Tibial artery (tissue), 4 donors: ENCODE measurements around the gene BPIFB1.

ENCODE experiments used
- DNase-seq, 2 donors: peaks; one replicate each; pipeline ENCODE4 v3.0.0-alpha.2; 2019
- H3K27ac ChIP-seq, 2 donors: fragments of 200-600 bp; sonication (generic) in 1 of 2; 1 replicate in 1 of 2; 2 replicates in 1 of 2; pipeline ENCODE4 v1.5.1; 2018 to 2019; ENCODE audit warnings: mild to moderate bottlenecking in 1 of 2
- H3K27me3 ChIP-seq, 2 donors: fragments of 200-600 bp; sonication (generic) in 1 of 2; one replicate each; pipeline versions ENCODE4 v1.5.1 to v1.6.0; 2016 to 2019
- H3K36me3 ChIP-seq, 3 donors: fragments of 200-600 bp; sonication (generic) in 2 of 3; one replicate each; pipeline ENCODE4 v1.5.1; 2016 to 2019; ENCODE audit warnings: mild to moderate bottlenecking in 2 of 3
- H3K4me1 ChIP-seq, 4 donors: fragments of 200-600 bp; sonication (generic) in 2 of 4; 1 replicate in 3 of 4; 2 replicates in 1 of 4; pipeline ENCODE4 v1.5.1; 2016 to 2019
- H3K4me3 ChIP-seq, 2 donors: fragments of 200-600 bp; sonication (generic) in 1 of 2; 1 replicate in 1 of 2; 2 replicates in 1 of 2; pipeline ENCODE4 v1.5.1; 2018 to 2019; ENCODE audit warnings: mild to moderate bottlenecking in 2 of 2
- H3K9me3 ChIP-seq, 3 donors: fragments of 200-600 bp; sonication (generic) in 1 of 3; one replicate each; pipeline ENCODE4 v1.5.1; 2016 to 2019
- intact Hi-C: fragments of 100-400 bp; cut with DNase I; formaldehyde crosslinking; loops from one replicate; pipeline ENCODE4 v1.15.0; 2023; ENCODE audit warnings: low total_unique reads
- TF ChIP-seq, protein P1 (sequence below), 2 experiments: fragments of 200-600 bp in 1 of 2; fragments of 450-650 bp in 1 of 2; IDR thresholded peaks; one replicate each; pipeline ENCODE4 v1.5.1; 2017 to 2019; ENCODE audit warnings: antibody characterized with exemption in 2 of 2, mild to moderate bottlenecking in 1 of 2, moderate library complexity in 1 of 2

Gene BPIFB1

GRCh38 chr20:33299111-33299603 is 16.1 kb downstream of the BPIFB1 start:
- TF ChIP-seq, protein P1, sequence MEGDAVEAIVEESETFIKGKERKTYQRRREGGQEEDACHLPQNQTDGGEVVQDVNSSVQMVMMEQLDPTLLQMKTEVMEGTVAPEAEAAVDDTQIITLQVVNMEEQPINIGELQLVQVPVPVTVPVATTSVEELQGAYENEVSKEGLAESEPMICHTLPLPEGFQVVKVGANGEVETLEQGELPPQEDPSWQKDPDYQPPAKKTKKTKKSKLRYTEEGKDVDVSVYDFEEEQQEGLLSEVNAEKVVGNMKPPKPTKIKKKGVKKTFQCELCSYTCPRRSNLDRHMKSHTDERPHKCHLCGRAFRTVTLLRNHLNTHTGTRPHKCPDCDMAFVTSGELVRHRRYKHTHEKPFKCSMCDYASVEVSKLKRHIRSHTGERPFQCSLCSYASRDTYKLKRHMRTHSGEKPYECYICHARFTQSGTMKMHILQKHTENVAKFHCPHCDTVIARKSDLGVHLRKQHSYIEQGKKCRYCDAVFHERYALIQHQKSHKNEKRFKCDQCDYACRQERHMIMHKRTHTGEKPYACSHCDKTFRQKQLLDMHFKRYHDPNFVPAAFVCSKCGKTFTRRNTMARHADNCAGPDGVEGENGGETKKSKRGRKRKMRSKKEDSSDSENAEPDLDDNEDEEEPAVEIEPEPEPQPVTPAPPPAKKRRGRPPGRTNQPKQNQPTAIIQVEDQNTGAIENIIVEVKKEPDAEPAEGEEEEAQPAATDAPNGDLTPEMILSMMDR (IDR thresholded peaks at IDR 0.05): peak; percentile 65 to 75
- Histone ChIP-seq H3K36me3 (no peaks in the 10 kb centered on the region), H3K9me3 (no peaks in the 10 kb centered on the region), H3K27ac (no peak overlapping the region), H3K27me3 (peaks cover 0 to 41% of the 10 kb centered on the region in 2 donors), H3K4me1 (peaks cover 0 to 4% (median 2%) of the 10 kb centered on the region in 4 donors), H3K4me3 (no peak overlapping the region)
- peak; percentile 36 to 72 for DNase-seq
- intact Hi-C loops: loop anchor here (5.0 kb wide), 1 partner anchor 397 kb away; no protein-coding TSS in a partner anchor

DNA sequence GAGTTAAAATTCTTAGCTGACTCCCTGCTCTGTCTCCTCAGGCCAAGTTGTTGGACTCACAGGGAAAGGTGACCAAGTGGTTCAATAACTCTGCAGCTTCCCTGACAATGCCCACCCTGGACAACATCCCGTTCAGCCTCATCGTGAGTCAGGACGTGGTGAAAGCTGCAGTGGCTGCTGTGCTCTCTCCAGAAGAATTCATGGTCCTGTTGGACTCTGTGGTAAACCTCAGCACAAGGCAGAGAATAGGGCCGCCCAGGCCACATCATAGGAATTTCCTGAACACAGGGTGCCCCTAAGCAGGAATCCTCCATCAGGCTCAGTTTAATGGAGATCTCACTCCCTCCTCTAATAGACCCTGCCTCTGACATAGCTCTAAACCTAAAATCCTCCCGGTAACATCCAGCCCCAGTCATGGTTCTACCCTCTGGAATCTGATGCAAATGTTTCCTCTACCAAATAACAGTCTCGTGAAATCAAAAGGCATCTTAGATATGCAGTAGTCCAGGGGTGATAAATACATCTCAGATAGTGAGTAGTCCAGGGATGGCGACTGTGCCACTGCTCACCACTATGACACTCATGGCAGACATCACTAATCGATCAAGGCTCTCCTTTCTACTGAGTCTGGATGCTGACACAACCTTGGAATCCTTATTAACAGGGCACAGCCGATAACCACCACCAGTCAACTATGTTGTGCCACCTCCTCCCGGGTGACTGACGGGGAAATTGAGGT is 18.3 kb downstream of the BPIFB1 start:
- Histone ChIP-seq H3K27ac (no peak overlapping the region), H3K27me3 (peaks cover 0 to 43% of the 10 kb centered on the region in 2 donors), H3K9me3 (no peaks in the 10 kb centered on the region), H3K36me3 (no peaks in the 10 kb centered on the region), H3K4me3 (no peak overlapping the region), H3K4me1 (peaks cover 0 to 4% (median 2%) of the 10 kb centered on the region in 4 donors)
- no peak for DNase-seq
- intact Hi-C loops: loop anchor here (10.0 kb wide), 1 partner anchor 507 kb away; no protein-coding TSS in a partner anchor
- TF ChIP-seq, protein P1 (IDR thresholded peaks at IDR 0.05): no peak

- no peak overlapping the region for H3K4me3 ChIP-seq
- peaks cover 0 to 43% of the 10 kb centered on the region in 2 donors for H3K27me3 ChIP-seq
- DNase-seq: no peak
- H3K27ac ChIP-seq: no peak overlapping the region
- TF ChIP-seq, protein P1 (IDR thresholded peaks at IDR 0.05): no peak
- H3K9me3 ChIP-seq: no peaks in the 10 kb centered on the region
- H3K36me3 ChIP-seq: no peaks in the 10 kb centered on the region
- intact Hi-C loops: loop anchor here (10.0 kb wide), 1 partner anchor 509 kb away; no protein-coding TSS in a partner anchor
- peaks cover 0 to 4% (median 2%) of the 10 kb centered on the region in 4 donors for H3K4me1 ChIP-seq
Measured at GRCh38 chr20:33303595-33303994, 20.6 kb downstream of the BPIFB1 start.

- H3K36me3 ChIP-seq: no peaks in the 10 kb centered on the region
- intact Hi-C loops: loop anchor here (10.0 kb wide), 1 partner anchor 509 kb away; no protein-coding TSS in a partner anchor
- TF ChIP-seq, protein P1 (IDR thresholded peaks at IDR 0.05): no peak
- H3K9me3 ChIP-seq: no peaks in the 10 kb centered on the region
- peaks cover 0 to 2% (median 1%) of the 10 kb centered on the region in 4 donors for H3K4me1 ChIP-seq
- no peak overlapping the region for H3K4me3 ChIP-seq
- H3K27ac ChIP-seq: no peak overlapping the region
- peaks cover 0 to 40% of the 10 kb centered on the region in 2 donors for H3K27me3 ChIP-seq
- no peak for DNase-seq
Measured at GRCh38 chr20:33304046-33304445, 21.0 kb downstream of the BPIFB1 start.

- no peak for DNase-seq
- no peak overlapping the region for H3K27ac ChIP-seq
- no peaks in the 10 kb centered on the region for H3K4me1 ChIP-seq
- H3K27me3 ChIP-seq: peaks cover 0 to 27% of the 10 kb centered on the region in 2 donors
- intact Hi-C loops: loop anchor here (10.0 kb wide), 1 partner anchor 511 kb away; no protein-coding TSS in a partner anchor
- TF ChIP-seq, protein P1 (IDR thresholded peaks at IDR 0.05): no peak
- no peaks in the 10 kb centered on the region for H3K36me3 ChIP-seq
- no peak overlapping the region for H3K4me3 ChIP-seq
- H3K9me3 ChIP-seq: no peaks in the 10 kb centered on the region
Measured at GRCh38 chr20:33305589-33306057, 22.6 kb downstream of the BPIFB1 start.
